Esophagus squamous epithelium (tissue), 4 donors: ENCODE data around the gene ATP10D.

Experiments used
- CTCF ChIP-seq, 6 experiments: fragments of 450-650 bp in 4 of 6; fragments of 200-600 bp in 2 of 6; sonication (generic) in 2 of 6; IDR thresholded peaks; one replicate each; pipeline ENCODE4 v1.5.1; 2016 to 2019; ENCODE audit warnings: antibody characterized with exemption in 6 of 6, mild to moderate bottlenecking in 4 of 6, moderate library complexity in 4 of 6
- POLR2A ChIP-seq, 4 donors: fragments of 450-650 bp; IDR thresholded peaks; one replicate each; pipeline ENCODE4 v1.6.1; 2017; ENCODE audit warnings: antibody characterized with exemption in 4 of 4, mild to moderate bottlenecking in 4 of 4, moderate library complexity in 3 of 4

- TF ChIP-seq CTCF (IDR thresholded peaks at IDR 0.05) = peak in 5 of 6 experiments; percentile 26 to 55 (median 35)
- no peak for TF ChIP-seq POLR2A (IDR thresholded peaks at IDR 0.05)
These were observed 5.5 kb downstream of the ATP10D start for GRCh38 chr4:47490550-47490949.
